Measurements from ENCODE around the gene ACTG2.

Gene ACTG2

DNA sequence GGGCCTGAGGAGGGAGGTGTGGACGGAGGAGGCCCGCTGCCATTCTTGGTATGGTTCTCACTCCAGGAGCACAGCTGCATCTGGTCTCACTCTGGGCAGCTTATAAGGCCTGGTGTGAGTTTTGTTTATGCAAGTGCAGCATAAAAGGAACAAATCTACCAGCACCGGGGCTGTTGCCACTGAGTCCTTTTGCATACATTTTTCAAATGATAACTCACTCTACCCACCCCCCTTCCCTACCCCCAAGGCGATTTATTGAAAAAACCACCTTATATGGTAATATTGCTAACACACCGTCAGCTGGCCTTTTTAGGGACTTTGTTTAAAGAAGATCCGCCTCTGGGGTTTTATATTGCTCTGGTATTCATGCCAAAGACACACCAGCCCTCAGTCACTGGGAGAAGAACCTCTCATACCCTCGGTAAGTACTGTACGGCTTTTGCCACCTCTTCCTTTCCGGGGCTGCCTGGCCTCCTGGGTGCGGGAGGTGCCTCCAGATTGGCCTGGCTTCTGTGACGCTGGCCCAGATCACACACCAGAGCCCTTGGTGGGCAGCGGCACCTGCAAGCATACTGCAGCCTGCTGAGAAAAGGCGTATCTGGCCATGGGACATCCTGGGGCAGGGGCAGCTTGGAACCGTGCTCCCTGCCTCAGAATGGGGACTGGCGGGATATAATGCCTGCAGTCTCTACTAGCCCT, at the start of gene ACTG2:
Gene ACTG2, plus strand, starts transcription at position 378 of the 699 bp plus-strand sequence. CDS start 8,304 bp downstream, outside the sequence.
- DNase-seq (ENCODE audit: low spot score): no peak
- in situ Hi-C loops (cut with MboI; ENCODE audit: low pct_unique_long_range_greater_than_20kb, low sequenced_read_pairs, unreplicated experiment): no loop called here
- TF ChIP-seq, protein P1, sequence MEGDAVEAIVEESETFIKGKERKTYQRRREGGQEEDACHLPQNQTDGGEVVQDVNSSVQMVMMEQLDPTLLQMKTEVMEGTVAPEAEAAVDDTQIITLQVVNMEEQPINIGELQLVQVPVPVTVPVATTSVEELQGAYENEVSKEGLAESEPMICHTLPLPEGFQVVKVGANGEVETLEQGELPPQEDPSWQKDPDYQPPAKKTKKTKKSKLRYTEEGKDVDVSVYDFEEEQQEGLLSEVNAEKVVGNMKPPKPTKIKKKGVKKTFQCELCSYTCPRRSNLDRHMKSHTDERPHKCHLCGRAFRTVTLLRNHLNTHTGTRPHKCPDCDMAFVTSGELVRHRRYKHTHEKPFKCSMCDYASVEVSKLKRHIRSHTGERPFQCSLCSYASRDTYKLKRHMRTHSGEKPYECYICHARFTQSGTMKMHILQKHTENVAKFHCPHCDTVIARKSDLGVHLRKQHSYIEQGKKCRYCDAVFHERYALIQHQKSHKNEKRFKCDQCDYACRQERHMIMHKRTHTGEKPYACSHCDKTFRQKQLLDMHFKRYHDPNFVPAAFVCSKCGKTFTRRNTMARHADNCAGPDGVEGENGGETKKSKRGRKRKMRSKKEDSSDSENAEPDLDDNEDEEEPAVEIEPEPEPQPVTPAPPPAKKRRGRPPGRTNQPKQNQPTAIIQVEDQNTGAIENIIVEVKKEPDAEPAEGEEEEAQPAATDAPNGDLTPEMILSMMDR (IDR thresholded peaks at IDR 0.05; ENCODE audit: extremely low read depth, insufficient read depth, missing control alignments): no peak

GRCh38 chr2:73844087-73844486, 48.7 kb upstream of the ACTG2 start:
- no peak for DNase-seq (ENCODE audit: low spot score)
- TF ChIP-seq, protein P1 (IDR thresholded peaks at IDR 0.05; ENCODE audit: extremely low read depth, insufficient read depth, missing control alignments): no peak
- in situ Hi-C loops (cut with MboI; ENCODE audit: low pct_unique_long_range_greater_than_20kb, low sequenced_read_pairs, unreplicated experiment): no loop called here

DNA sequence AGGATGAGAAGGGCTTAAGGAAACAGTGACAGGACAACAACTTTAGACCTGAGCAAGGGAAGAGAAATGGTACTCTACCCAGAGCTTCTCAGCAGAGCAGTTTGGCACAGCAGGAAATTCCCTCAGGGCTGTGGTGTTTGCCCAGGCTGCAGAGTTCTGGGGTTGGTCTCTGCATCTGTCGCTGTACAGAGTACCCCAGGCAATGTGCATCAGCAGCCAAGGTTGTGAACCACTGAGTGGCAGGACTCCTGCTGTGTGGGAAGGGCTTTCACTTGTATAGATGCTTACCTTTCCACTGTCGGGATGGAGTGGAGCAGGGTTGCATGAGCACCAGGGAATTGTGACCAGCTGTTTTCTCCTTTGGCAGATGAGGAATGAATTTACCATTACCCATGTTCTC, 42.8 kb upstream of the ACTG2 start:
- no peak for DNase-seq (ENCODE audit: low spot score)
- in situ Hi-C loops (cut with MboI; ENCODE audit: low pct_unique_long_range_greater_than_20kb, low sequenced_read_pairs, unreplicated experiment): no loop called here
- TF ChIP-seq, protein P1 (IDR thresholded peaks at IDR 0.05; ENCODE audit: extremely low read depth, insufficient read depth, missing control alignments): no peak

- in situ Hi-C loops (cut with MboI; ENCODE audit: low pct_unique_long_range_greater_than_20kb, low sequenced_read_pairs, unreplicated experiment): no loop called here
- no peak for DNase-seq (ENCODE audit: low spot score)
- TF ChIP-seq, protein P1 (IDR thresholded peaks at IDR 0.05; ENCODE audit: extremely low read depth, insufficient read depth, missing control alignments): peak; percentile 20
Measured at GRCh38 chr2:73851274-73851673, 41.5 kb upstream of the ACTG2 start.

DNA sequence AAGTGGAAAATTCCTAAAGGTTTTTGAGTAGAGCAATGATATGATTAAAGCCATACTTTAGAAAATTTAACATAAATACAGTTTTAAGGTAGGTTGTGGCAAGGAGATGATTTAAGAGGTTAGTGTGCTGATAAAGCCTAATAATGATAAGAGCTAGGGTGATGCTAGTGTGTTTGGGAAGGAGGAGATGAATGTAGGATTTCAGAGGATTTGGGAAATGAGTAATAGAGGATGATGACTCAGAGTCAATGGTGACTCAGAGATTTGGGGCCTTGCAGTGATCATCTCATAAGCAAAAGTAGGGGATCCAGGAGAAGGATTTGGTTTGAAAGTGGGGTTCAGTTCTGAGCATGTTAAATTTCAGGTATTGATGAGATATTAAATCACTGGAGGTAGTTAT, 40.8 kb upstream of the ACTG2 start:
- in situ Hi-C loops (cut with MboI; ENCODE audit: low pct_unique_long_range_greater_than_20kb, low sequenced_read_pairs, unreplicated experiment): no loop called here
- TF ChIP-seq, protein P1 (IDR thresholded peaks at IDR 0.05; ENCODE audit: extremely low read depth, insufficient read depth, missing control alignments): no peak
- no peak for DNase-seq (ENCODE audit: low spot score)

GRCh38 chr2:73855526-73855925, 37.3 kb upstream of the ACTG2 start:
- in situ Hi-C loops (cut with MboI; ENCODE audit: low pct_unique_long_range_greater_than_20kb, low sequenced_read_pairs, unreplicated experiment): no loop called here
- TF ChIP-seq, protein P1 (IDR thresholded peaks at IDR 0.05; ENCODE audit: extremely low read depth, insufficient read depth, missing control alignments): no peak
- DNase-seq (ENCODE audit: low spot score): no peak
